HepG2 (cell line): ENCODE measurements around the gene PSMC4.

Experiments
- EED ChIP-seq: sonication (generic); formaldehyde crosslinking; IDR thresholded peaks from 2 replicates; pipeline ENCODE4 v1.5.0; 2020; ENCODE audit warnings: mild to moderate bottlenecking, missing genetic modification reagents
- FOXM1 ChIP-seq: sonication (generic); formaldehyde crosslinking; IDR thresholded peaks from 2 replicates; pipeline ENCODE4 v1.5.0; 2020; ENCODE audit warnings: missing genetic modification reagents
- MTA3 ChIP-seq: sonication (generic); formaldehyde crosslinking; IDR thresholded peaks from 2 replicates; pipeline ENCODE4 v1.4.0; 2020; ENCODE audit warnings: missing genetic modification reagents
- NFIB ChIP-seq: sonication (generic); formaldehyde crosslinking; IDR thresholded peaks from 2 replicates; pipeline ENCODE4 v1.9.0; 2021; ENCODE audit warnings: missing genetic modification reagents, mild to moderate bottlenecking, borderline replicate concordance
- PCBP1 ChIP-seq: fragments of 200-400 bp; formaldehyde crosslinking; IDR thresholded peaks from 2 replicates; pipeline ENCODE4 v1.6.1; 2017; ENCODE audit warnings: mild to moderate bottlenecking, low read depth, low read length, borderline replicate concordance
- ZFX ChIP-seq: sonication (generic); formaldehyde crosslinking; IDR thresholded peaks from 2 replicates; pipeline ENCODE4 v1.4.0; 2020; ENCODE audit warnings: mild to moderate bottlenecking, low read depth, missing genetic modification reagents, moderate library complexity
- ZNF367 ChIP-seq: sonication (generic); formaldehyde crosslinking; IDR thresholded peaks from 2 replicates; pipeline ENCODE4 v1.4.0; 2020; ENCODE audit warnings: missing genetic modification reagents, borderline replicate concordance
- ZSCAN31 ChIP-seq: sonication (generic); formaldehyde crosslinking; IDR thresholded peaks from 2 replicates; pipeline ENCODE4 v1.5.0; 2020; ENCODE audit warnings: low read depth, mild to moderate bottlenecking, missing genetic modification reagents
- TF ChIP-seq, protein P1 (sequence below): sonication (generic); formaldehyde crosslinking; IDR thresholded peaks from 2 replicates; pipeline ENCODE4 v1.4.0; 2020; ENCODE audit warnings: missing genetic modification reagents

DNA sequence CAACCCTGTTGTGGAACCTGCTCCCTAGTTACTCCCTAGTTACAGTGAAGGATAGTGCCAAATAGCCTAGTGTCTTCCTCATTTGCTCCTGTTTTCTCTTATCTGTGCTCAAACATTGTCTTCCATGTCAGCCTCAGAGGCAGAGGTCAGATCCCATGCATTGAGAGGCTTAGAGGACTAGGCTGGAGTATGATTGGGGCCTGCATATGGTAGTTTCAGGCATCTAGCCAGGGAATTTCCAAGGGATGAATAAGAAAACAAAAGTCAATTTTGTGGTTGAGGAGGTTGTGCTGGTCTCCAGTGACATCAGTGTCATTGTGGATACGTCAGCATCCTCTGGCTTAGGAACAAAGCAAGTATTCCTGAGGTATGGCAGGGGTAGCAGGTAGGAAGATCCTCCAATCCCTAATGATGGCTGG, 35.3 kb downstream of the PSMC4 start:
- TF ChIP-seq ZFX (CRISPR knock-in tag) (no peak), FOXM1 (CRISPR knock-in tag) (no peak), ZSCAN31 (CRISPR knock-in tag) (no peak), EED (CRISPR knock-in tag) (no peak), ZNF367 (CRISPR knock-in tag) (no peak), NFIB (no peak), MTA3 (CRISPR knock-in tag) (no peak), PCBP1 (no peak)
- TF ChIP-seq, protein P1, sequence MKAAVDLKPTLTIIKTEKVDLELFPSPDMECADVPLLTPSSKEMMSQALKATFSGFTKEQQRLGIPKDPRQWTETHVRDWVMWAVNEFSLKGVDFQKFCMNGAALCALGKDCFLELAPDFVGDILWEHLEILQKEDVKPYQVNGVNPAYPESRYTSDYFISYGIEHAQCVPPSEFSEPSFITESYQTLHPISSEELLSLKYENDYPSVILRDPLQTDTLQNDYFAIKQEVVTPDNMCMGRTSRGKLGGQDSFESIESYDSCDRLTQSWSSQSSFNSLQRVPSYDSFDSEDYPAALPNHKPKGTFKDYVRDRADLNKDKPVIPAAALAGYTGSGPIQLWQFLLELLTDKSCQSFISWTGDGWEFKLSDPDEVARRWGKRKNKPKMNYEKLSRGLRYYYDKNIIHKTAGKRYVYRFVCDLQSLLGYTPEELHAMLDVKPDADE (CRISPR knock-in tag) = no peak
